Spleen (tissue), 11 donors: ENCODE results near the gene POU6F2. TPM values are rescaled to one million over a fixed set of nuclear protein-coding genes. Genes with fewer than 3 reads are reported as not detected.

ENCODE experiments used
- DNase-seq: peaks from one replicate; pipeline ENCODE4 v3.0.0-alpha.2; 2020
- H3K27ac ChIP-seq, 8 donors: fragments of 200-600 bp; sonication (generic) in 7 of 8; 1 replicate in 4 of 8; 2 replicates in 4 of 8; pipeline versions ENCODE4 v1.5.0 to v1.8.0; 2016 to 2021; ENCODE audit warnings: inconsistent platforms in 4 of 8, mild to moderate bottlenecking in 4 of 8, moderate library complexity in 1 of 8
- H3K27me3 ChIP-seq, 7 donors: fragments of 200-600 bp; sonication (generic) in 6 of 7; replicated peaks in 1 of 7; 1 replicate in 4 of 7; 2 replicates in 3 of 7; pipeline versions ENCODE4 v1.5.0 to v1.8.0; 2016 to 2021; ENCODE audit warnings: inconsistent platforms in 3 of 7, mild to moderate bottlenecking in 1 of 7
- H3K36me3 ChIP-seq, 6 donors: fragments of 200-600 bp; sonication (generic) in 5 of 6; 1 replicate in 4 of 6; 2 replicates in 2 of 6; pipeline versions ENCODE4 v1.5.0 to v1.8.0; 2016 to 2021; ENCODE audit warnings: inconsistent platforms in 2 of 6
- H3K4me1 ChIP-seq, 6 donors: fragments of 200-600 bp; sonication (generic) in 5 of 6; 1 replicate in 3 of 6; 2 replicates in 3 of 6; pipeline versions ENCODE4 v1.5.0 to v1.8.0; 2016 to 2021; ENCODE audit warnings: inconsistent platforms in 3 of 6
- H3K4me3 ChIP-seq, 8 donors: fragments of 200-600 bp; sonication (generic) in 7 of 8; 1 replicate in 4 of 8; 2 replicates in 4 of 8; pipeline versions ENCODE4 v1.5.0 to v1.8.0; 2016 to 2021; ENCODE audit warnings: inconsistent platforms in 4 of 8, mild to moderate bottlenecking in 4 of 8, moderate library complexity in 2 of 8
- H3K9me3 ChIP-seq, 8 donors: fragments of 200-600 bp; sonication (generic) in 7 of 8; 1 replicate in 4 of 8; 2 replicates in 4 of 8; pipeline versions ENCODE4 v1.5.0 to v1.8.0; 2016 to 2021; ENCODE audit warnings: inconsistent platforms in 4 of 8
- POLR2A ChIP-seq, 3 donors: fragments of 450-650 bp; IDR thresholded peaks; one replicate each; pipeline ENCODE4 v1.5.1; 2017; ENCODE audit warnings: antibody characterized with exemption in 3 of 3, mild to moderate bottlenecking in 1 of 3
- POLR2AphosphoS5 ChIP-seq, 3 donors: sonication (generic); formaldehyde crosslinking; IDR thresholded peaks; one replicate each; pipeline ENCODE4 v1.5.1; 2017; ENCODE audit warnings: antibody characterized with exemption in 3 of 3
- WGBS, 5 donors: extraction: QIAGEN DNeasy Blood & Tissue Kit in 3 of 5; methylation state at CpG; one replicate each; pipeline versions ENCODE4 v1.1.5 to v1.1.7; 2013 to 2018; 5-methylcytosine and 5-hydroxymethylcytosine counted together
- intact Hi-C: fragments of 100-400 bp; cut with DNase I; formaldehyde crosslinking; loops from one replicate; pipeline ENCODE4 v1.15.0; 2023; ENCODE audit warnings: low total_unique reads
- polyA plus RNA-seq, 3 donors: library from polyadenylated mRNA; stranded (reverse); fragments of 200-250 nt; gene quantifications; one replicate each; pipeline ENCODE4 v1.2.1, GENCODE V29; 2013
- total RNA-seq, 7 donors: library from RNA; depleted of rRNA in 3 of 7; stranded (reverse); fragments of >200 nt in 3 of 7; fragmentation: NEBNext Ultra II Directional in 4 of 7; extraction: Animal tissue kit (Norgen Biotek cat#: 25700) in 4 of 7; gene quantifications; one replicate each; pipeline versions ENCODE4 v1.1.0 to v1.2.1, GENCODE V29; 2016 to 2021
- TF ChIP-seq, protein P1 (sequence below), 11 experiments: fragments of 200-600 bp in 7 of 11; fragments of 450-650 bp in 4 of 11; sonication (generic) in 4 of 11; IDR thresholded peaks in 8 of 11; conservative IDR thresholded peaks in 3 of 11; 1 replicate in 7 of 11; 2 replicates in 4 of 11; pipeline versions ENCODE4 v1.4.0 to v1.8.0; 2016 to 2021; ENCODE audit warnings: antibody characterized with exemption in 11 of 11, inconsistent platforms in 4 of 11, mild to moderate bottlenecking in 1 of 11
- donor health status: healthy with polysubstance abuse.
- donor health status: DM: no; HTN: no; CAD: no; lungs with moderate emphysema.
- donor health status: DM: no; HTN: no; CAD: no.
- donor health status: Bipolar disorder and iron deficiency.
- donor health status: healthy.
- donor health status: DM: no; HTN: no; CAD: no.
- donor health status: DM: yes; HTN: yes; CAD: no.

Gene POU6F2
- total and polyA plus RNA-seq, 10 donors: 0.04 to 0.54 (median 0.23) TPM; not detected in 7

GRCh38 chr7:38951213-38951612 is 26.5 kb upstream of the POU6F2 start:
- no peak overlapping the region for H3K4me3 ChIP-seq
- whole genome bisulfite sequencing, 5 donors: 84 to 93% (median 88%) methylated on average over 6 of the region's 6 CpGs
- DNase-seq: no peak
- no peaks in the 10 kb centered on the region for H3K27me3 ChIP-seq
- TF ChIP-seq POLR2A (IDR thresholded peaks at IDR 0.05) (no peak), POLR2AphosphoS5 (IDR thresholded peaks at IDR 0.05) (no peak)
- TF ChIP-seq, protein P1, sequence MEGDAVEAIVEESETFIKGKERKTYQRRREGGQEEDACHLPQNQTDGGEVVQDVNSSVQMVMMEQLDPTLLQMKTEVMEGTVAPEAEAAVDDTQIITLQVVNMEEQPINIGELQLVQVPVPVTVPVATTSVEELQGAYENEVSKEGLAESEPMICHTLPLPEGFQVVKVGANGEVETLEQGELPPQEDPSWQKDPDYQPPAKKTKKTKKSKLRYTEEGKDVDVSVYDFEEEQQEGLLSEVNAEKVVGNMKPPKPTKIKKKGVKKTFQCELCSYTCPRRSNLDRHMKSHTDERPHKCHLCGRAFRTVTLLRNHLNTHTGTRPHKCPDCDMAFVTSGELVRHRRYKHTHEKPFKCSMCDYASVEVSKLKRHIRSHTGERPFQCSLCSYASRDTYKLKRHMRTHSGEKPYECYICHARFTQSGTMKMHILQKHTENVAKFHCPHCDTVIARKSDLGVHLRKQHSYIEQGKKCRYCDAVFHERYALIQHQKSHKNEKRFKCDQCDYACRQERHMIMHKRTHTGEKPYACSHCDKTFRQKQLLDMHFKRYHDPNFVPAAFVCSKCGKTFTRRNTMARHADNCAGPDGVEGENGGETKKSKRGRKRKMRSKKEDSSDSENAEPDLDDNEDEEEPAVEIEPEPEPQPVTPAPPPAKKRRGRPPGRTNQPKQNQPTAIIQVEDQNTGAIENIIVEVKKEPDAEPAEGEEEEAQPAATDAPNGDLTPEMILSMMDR (IDR thresholded peaks at IDR 0.05 in 8 of 11, conservative IDR thresholded peaks at IDR 0.05 in 3 of 11): no peak
- intact Hi-C loops: no loop called here
- H3K4me1 ChIP-seq: no peaks in the 10 kb centered on the region
- no peaks in the 10 kb centered on the region for H3K36me3 ChIP-seq
- no peak overlapping the region for H3K27ac ChIP-seq
- no peaks in the 10 kb centered on the region for H3K9me3 ChIP-seq

GRCh38 chr7:38953227-38953626 is 24.5 kb upstream of the POU6F2 start:
- no peaks in the 10 kb centered on the region for H3K27me3 ChIP-seq
- H3K36me3 ChIP-seq: no peaks in the 10 kb centered on the region
- intact Hi-C loops: no loop called here
- no peak overlapping the region for H3K4me3 ChIP-seq
- 88 to 100% (median 94%) methylated on average over 1 of the region's 1 CpG for WGBS, 5 donors
- DNase-seq: no peak
- no peaks in the 10 kb centered on the region for H3K4me1 ChIP-seq
- TF ChIP-seq POLR2A (IDR thresholded peaks at IDR 0.05) (no peak), POLR2AphosphoS5 (IDR thresholded peaks at IDR 0.05) (no peak)
- TF ChIP-seq, protein P1 (IDR thresholded peaks at IDR 0.05 in 8 of 11, conservative IDR thresholded peaks at IDR 0.05 in 3 of 11): no peak
- H3K27ac ChIP-seq: no peak overlapping the region
- no peaks in the 10 kb centered on the region for H3K9me3 ChIP-seq

DNA sequence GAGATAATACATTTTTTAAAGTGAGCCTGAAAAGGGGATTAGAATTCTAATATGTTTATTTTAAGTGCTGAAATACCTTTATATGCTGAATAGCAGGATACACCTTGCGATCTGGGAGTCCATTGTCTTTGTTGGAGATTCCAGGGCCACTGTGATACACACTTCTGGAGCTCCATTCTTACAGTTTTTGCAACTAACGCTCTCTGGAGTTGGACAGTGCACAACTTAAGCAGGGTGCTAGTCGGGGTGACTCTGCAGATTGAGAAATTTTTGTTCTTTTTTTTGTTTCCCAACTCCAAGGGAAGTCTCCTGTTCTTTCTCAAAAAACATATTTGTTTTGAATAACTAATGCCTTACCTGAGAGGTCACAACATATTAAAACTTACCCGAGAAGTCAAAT is 23.7 kb upstream of the POU6F2 start:
- no peaks in the 10 kb centered on the region for H3K36me3 ChIP-seq
- H3K27ac ChIP-seq: no peak overlapping the region
- no peaks in the 10 kb centered on the region for H3K27me3 ChIP-seq
- no peak for DNase-seq
- TF ChIP-seq, protein P1 (IDR thresholded peaks at IDR 0.05 in 8 of 11, conservative IDR thresholded peaks at IDR 0.05 in 3 of 11): no peak
- TF ChIP-seq POLR2AphosphoS5 (IDR thresholded peaks at IDR 0.05): no peak
- no peak for TF ChIP-seq POLR2A (IDR thresholded peaks at IDR 0.05)
- intact Hi-C loops: no loop called here
- H3K4me1 ChIP-seq: no peaks in the 10 kb centered on the region
- no peaks in the 10 kb centered on the region for H3K9me3 ChIP-seq
- no peak overlapping the region for H3K4me3 ChIP-seq
- WGBS, 5 donors: 64 to 89% (median 75%) methylated on average over 4 of the region's 4 CpGs

DNA sequence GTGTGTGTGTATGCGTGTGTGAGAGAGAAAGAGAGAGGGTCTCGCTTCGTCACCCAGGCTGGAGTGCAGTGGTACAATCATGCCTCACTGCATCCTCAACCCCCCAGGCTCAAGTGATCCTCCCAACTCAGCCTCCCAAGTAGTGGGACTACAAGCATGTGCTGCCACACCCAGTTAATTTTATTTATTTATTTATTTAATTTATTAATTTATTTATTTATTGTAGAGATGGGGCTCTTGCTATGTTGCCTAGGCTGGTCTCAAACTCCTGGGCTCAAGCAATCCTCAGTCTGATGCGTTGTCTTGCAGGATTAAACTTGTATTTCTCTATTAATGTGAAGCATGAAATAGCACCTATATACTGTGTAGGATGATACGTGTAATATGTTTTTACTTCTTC is 21.8 kb upstream of the POU6F2 start:
- H3K9me3 ChIP-seq: no peaks in the 10 kb centered on the region
- intact Hi-C loops: no loop called here
- DNase-seq: no peak
- TF ChIP-seq, protein P1 (IDR thresholded peaks at IDR 0.05 in 8 of 11, conservative IDR thresholded peaks at IDR 0.05 in 3 of 11): no peak
- TF ChIP-seq POLR2A (IDR thresholded peaks at IDR 0.05) (no peak), POLR2AphosphoS5 (IDR thresholded peaks at IDR 0.05) (no peak)
- WGBS, 5 donors: 78 to 99% (median 78%) methylated on average over 5 of the region's 5 CpGs
- no peaks in the 10 kb centered on the region for H3K36me3 ChIP-seq
- H3K27ac ChIP-seq: no peak overlapping the region
- no peaks in the 10 kb centered on the region for H3K4me1 ChIP-seq
- no peaks in the 10 kb centered on the region for H3K27me3 ChIP-seq
- no peak overlapping the region for H3K4me3 ChIP-seq
